DOHH2 (cell line): ENCODE results near the gene RTCB.

Experiments
- H3F3A ChIP-seq: fragments of 200-600 bp; sonication (generic), shearing (Covaris generic); 2 replicates; pipeline ENCODE4 v1.6.0; 2016; ENCODE audit warnings: antibody characterized with exemption, mild to moderate bottlenecking; ENCODE audit not compliant: control insufficient read depth, insufficient read depth
- H3K27ac ChIP-seq: fragments of 200-600 bp; sonication (generic); 2 replicates; pipeline ENCODE4 v1.5.1; 2014; ENCODE audit warnings: low read depth, mild to moderate bottlenecking, low read length, moderate library complexity
- H3K27me3 ChIP-seq: fragments of 200-600 bp; sonication (generic); 2 replicates; pipeline ENCODE4 v1.6.1; 2014; ENCODE audit warnings: mild to moderate bottlenecking, low read length, mixed read lengths; ENCODE audit not compliant: control insufficient read depth
- H3K36me3 ChIP-seq: fragments of 200-600 bp; sonication (generic); 2 replicates; pipeline ENCODE4 v1.6.1; 2014; ENCODE audit warnings: mild to moderate bottlenecking, low read length, moderate library complexity, mixed read lengths; ENCODE audit not compliant: control insufficient read depth
- H3K4me1 ChIP-seq: fragments of 200-600 bp; sonication (generic); 2 replicates; pipeline ENCODE4 v1.6.1; 2014; ENCODE audit warnings: mild to moderate bottlenecking, low read length, mixed read lengths; ENCODE audit not compliant: control insufficient read depth
- H3K4me2 ChIP-seq: fragments of 200-600 bp; sonication (generic); 2 replicates; pipeline ENCODE4 v1.6.0; 2014; ENCODE audit warnings: mild to moderate bottlenecking, low read length, moderate library complexity
- H3K4me3 ChIP-seq: fragments of 200-600 bp; sonication (generic); 2 replicates; pipeline ENCODE4 v1.5.1; 2014; ENCODE audit warnings: mild to moderate bottlenecking, low read length, mixed read lengths
- H3K79me2 ChIP-seq: fragments of 200-600 bp; sonication (generic); 2 replicates; pipeline ENCODE4 v1.6.1; 2014; ENCODE audit warnings: mild to moderate bottlenecking, low read length, mixed read lengths; ENCODE audit not compliant: control insufficient read depth
- H3K9me2 ChIP-seq: fragments of 200-600 bp; sonication (generic); replicated peaks from 2 replicates; pipeline ENCODE4 v1.6.1; 2014; ENCODE audit warnings: mild to moderate bottlenecking, low read length, mixed read lengths; ENCODE audit not compliant: control insufficient read depth
- H3K9me3 ChIP-seq: fragments of 200-600 bp; sonication (generic); 2 replicates; pipeline ENCODE4 v1.6.1; 2014; ENCODE audit warnings: antibody characterized with exemption, low read length, mixed read lengths; ENCODE audit not compliant: control insufficient read depth, insufficient read depth
- H4K20me1 ChIP-seq: fragments of 200-600 bp; sonication (generic); 2 replicates; pipeline ENCODE4 v1.6.0; 2014; ENCODE audit warnings: low read depth, mild to moderate bottlenecking, antibody characterized with exemption, low read length, moderate library complexity; ENCODE audit not compliant: control insufficient read depth, insufficient read depth
- CTCF ChIP-seq: fragments of 200-600 bp; sonication (generic); IDR thresholded peaks from one replicate; pipeline ENCODE4 v1.5.1; 2014; ENCODE audit warnings: antibody characterized with exemption, mild to moderate bottlenecking, low read depth, low read length; ENCODE audit not compliant: poor library complexity, severe bottlenecking
- EZH2phosphoT487 ChIP-seq: fragments of 200-600 bp; sonication (generic); IDR thresholded peaks from 2 replicates; pipeline ENCODE4 v1.6.1; 2017; ENCODE audit warnings: borderline replicate concordance, mild to moderate bottlenecking, antibody characterized with exemption, low read length, moderate library complexity, mixed read lengths

Gene RTCB

GRCh38 chr22:32401486-32401885, 10.6 kb downstream of the RTCB start:
- Histone ChIP-seq H3K4me3 (no peak overlapping the region), H3K79me2 (no peaks in the 10 kb centered on the region), H3K9me2 (no peaks in the 10 kb centered on the region), H3K27me3 (no peaks in the 10 kb centered on the region), H3K4me2 (no peak overlapping the region), H3K36me3 (peaks cover 78% of the 10 kb centered on the region), H3K9me3 (no peaks in the 10 kb centered on the region), H3K27ac (no peak overlapping the region), H4K20me1 (no peaks in the 10 kb centered on the region), H3K4me1 (peaks cover under 1% of the 10 kb centered on the region; the same call in 1 of the 2 replicates), H3F3A (no peaks in the 10 kb centered on the region)
- no peak for TF ChIP-seq EZH2phosphoT487
- no peak for TF ChIP-seq CTCF

DNA sequence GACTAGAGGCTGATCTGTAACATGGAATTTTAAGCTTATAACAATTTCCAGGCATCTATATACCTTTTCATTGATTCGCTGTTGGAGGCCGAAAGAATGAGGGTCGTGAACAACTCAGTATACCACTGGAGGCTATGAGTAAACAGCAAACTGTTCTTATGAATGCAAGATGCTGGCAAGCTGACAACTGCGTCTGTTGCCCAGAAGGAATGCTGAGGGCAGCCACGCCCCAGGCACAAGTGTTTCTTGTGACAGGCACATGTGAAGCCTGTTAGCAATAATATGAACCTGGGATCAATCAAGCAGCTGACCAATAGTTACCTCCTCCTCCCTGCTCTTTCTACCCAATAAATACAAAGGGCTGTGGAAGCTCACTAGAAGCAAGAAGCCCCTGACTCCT, 15.3 kb downstream of the RTCB start:
- Histone ChIP-seq H3K27ac (no peak overlapping the region), H3F3A (no peaks in the 10 kb centered on the region), H3K4me1 (no peaks in the 10 kb centered on the region), H4K20me1 (no peaks in the 10 kb centered on the region), H3K79me2 (no peaks in the 10 kb centered on the region), H3K9me2 (no peaks in the 10 kb centered on the region), H3K27me3 (no peaks in the 10 kb centered on the region), H3K4me3 (no peak overlapping the region), H3K9me3 (no peaks in the 10 kb centered on the region), H3K4me2 (no peak overlapping the region), H3K36me3 (peaks cover 91% of the 10 kb centered on the region)
- no peak for TF ChIP-seq EZH2phosphoT487
- TF ChIP-seq CTCF, result no peak

GRCh38 chr22:32396255-32396654, 15.8 kb downstream of the RTCB start:
- no peaks in the 10 kb centered on the region for H3K9me2 ChIP-seq
- no peaks in the 10 kb centered on the region for H4K20me1 ChIP-seq
- no peaks in the 10 kb centered on the region for H3K27me3 ChIP-seq
- H3F3A ChIP-seq, result no peaks in the 10 kb centered on the region
- no peak for TF ChIP-seq EZH2phosphoT487
- no peak for TF ChIP-seq CTCF
- H3K4me1 ChIP-seq, result no peaks in the 10 kb centered on the region
- H3K4me3 ChIP-seq, result no peak overlapping the region
- no peak overlapping the region for H3K4me2 ChIP-seq
- no peaks in the 10 kb centered on the region for H3K9me3 ChIP-seq
- H3K79me2 ChIP-seq, result no peaks in the 10 kb centered on the region
- H3K27ac ChIP-seq, result no peak overlapping the region
- peaks cover 87% of the 10 kb centered on the region for H3K36me3 ChIP-seq

DNA sequence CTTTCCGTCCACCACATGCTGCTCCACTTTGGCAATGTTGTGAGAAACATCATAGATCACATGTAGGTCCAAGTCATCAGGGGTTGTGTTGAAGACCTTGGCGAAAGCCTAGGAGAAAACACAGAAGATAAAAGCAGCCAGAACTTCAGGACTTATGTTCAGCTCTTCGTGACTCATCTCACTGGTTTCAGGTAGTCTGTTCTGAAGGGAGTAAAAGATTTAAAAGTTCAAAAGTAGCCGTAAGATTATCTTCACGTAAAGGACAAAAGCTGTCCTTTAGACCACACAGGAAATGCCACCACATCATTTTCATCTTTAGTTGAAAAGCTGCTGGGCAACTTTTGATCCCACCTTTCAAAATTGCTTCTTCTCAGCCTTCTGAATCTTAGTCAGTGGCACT, 16.9 kb downstream of the RTCB start:
- Histone ChIP-seq H3K4me3 (no peak overlapping the region), H3K9me3 (no peaks in the 10 kb centered on the region), H3K27ac (no peak overlapping the region), H3K79me2 (no peaks in the 10 kb centered on the region), H3K27me3 (no peaks in the 10 kb centered on the region), H3K4me2 (no peak overlapping the region), H3K4me1 (no peaks in the 10 kb centered on the region), H4K20me1 (no peaks in the 10 kb centered on the region), H3F3A (no peaks in the 10 kb centered on the region), H3K9me2 (no peaks in the 10 kb centered on the region), H3K36me3 (peaks cover 80% of the 10 kb centered on the region)
- no peak for TF ChIP-seq CTCF
- no peak for TF ChIP-seq EZH2phosphoT487
